HepG2 (cell line): ENCODE results near the gene L1CAM. TPM values are rescaled to one million over a fixed set of nuclear protein-coding genes. Genes with fewer than 3 reads are reported as not detected.

Experiments used
- ATF1 ChIP-seq: IDR thresholded peaks from 2 replicates; pipeline ENCODE4 v1.6.1; 2016; ENCODE audit warnings: mild to moderate bottlenecking, control low read depth
- ATF7 ChIP-seq, 2 experiments: fragments of 450-650 bp in 1 of 2; sonication (generic) in 1 of 2; formaldehyde crosslinking in 1 of 2; IDR thresholded peaks; 2 replicates each; pipeline versions ENCODE4 v1.4.0 to v1.6.1; 2016 to 2020; ENCODE audit warnings: antibody characterized with exemption in 1 of 2, mild to moderate bottlenecking in 1 of 2, missing genetic modification reagents in 1 of 2
- ATM ChIP-seq: fragments of 450-650 bp; IDR thresholded peaks from 2 replicates; pipeline ENCODE4 v1.7.1; 2017; ENCODE audit warnings: mild to moderate bottlenecking, borderline replicate concordance
- FOXA3 ChIP-seq: IDR thresholded peaks from 2 replicates; pipeline ENCODE4 v1.6.1; 2016; ENCODE audit warnings: missing genetic modification reagents, missing compliant biosample characterization
- GTF2F1 ChIP-seq: fragments of 150-350 bp; IDR thresholded peaks from 2 replicates; pipeline ENCODE4 v1.6.1; 2014; ENCODE audit warnings: low read length
- HOXA5 ChIP-seq: sonication (generic); formaldehyde crosslinking; IDR thresholded peaks from 2 replicates; pipeline ENCODE4 v1.4.0; 2020; ENCODE audit warnings: missing genetic modification reagents
- NFE2L2 ChIP-seq: fragments of 150-350 bp; IDR thresholded peaks from 2 replicates; pipeline ENCODE4 v1.6.1; 2014; ENCODE audit warnings: low read length
- NFKBIZ ChIP-seq: IDR thresholded peaks from 2 replicates; pipeline ENCODE4 v1.6.1; 2018; ENCODE audit warnings: missing genetic modification reagents, missing compliant biosample characterization
- SMARCC2 ChIP-seq: fragments of 450-650 bp; IDR thresholded peaks from 2 replicates; pipeline ENCODE4 v1.6.1; 2017; ENCODE audit warnings: antibody characterized with exemption, mild to moderate bottlenecking
- TOE1 ChIP-seq: sonication (generic); formaldehyde crosslinking; IDR thresholded peaks from 2 replicates; pipeline ENCODE4 v1.4.0; 2020; ENCODE audit warnings: mild to moderate bottlenecking, missing genetic modification reagents
- ZFP36L2 ChIP-seq: sonication (generic); formaldehyde crosslinking; IDR thresholded peaks from 2 replicates; pipeline ENCODE4 v1.4.0; 2020; ENCODE audit warnings: missing genetic modification reagents
- ZKSCAN1 ChIP-seq: fragments of 150-350 bp; IDR thresholded peaks from 2 replicates; pipeline ENCODE4 v1.6.1; 2014; ENCODE audit warnings: low read length
- ZKSCAN5 ChIP-seq: sonication (generic); formaldehyde crosslinking; IDR thresholded peaks from 2 replicates; pipeline ENCODE4 v1.5.1; 2020; ENCODE audit warnings: mild to moderate bottlenecking, missing genetic modification reagents
- ZNF253 ChIP-seq: sonication (generic); formaldehyde crosslinking; IDR thresholded peaks from 2 replicates; pipeline ENCODE4 v1.8.0; 2022; ENCODE audit warnings: mild to moderate bottlenecking, missing genetic modification reagents, borderline replicate concordance
- ZNF629 ChIP-seq: sonication (generic); formaldehyde crosslinking; conservative IDR thresholded peaks from 2 replicates; pipeline ENCODE4 v1.5.0; 2020; ENCODE audit warnings: missing genetic modification reagents
- ZNF652 ChIP-seq: IDR thresholded peaks from 2 replicates; pipeline ENCODE4 v1.6.1; 2016; ENCODE audit warnings: low read depth, borderline replicate concordance
- ZNF782 ChIP-seq: sonication (generic); formaldehyde crosslinking; IDR thresholded peaks from 2 replicates; pipeline ENCODE4 v1.4.0; 2020; ENCODE audit warnings: missing genetic modification reagents, mild to moderate bottlenecking, borderline replicate concordance
- ZNF841 ChIP-seq: sonication (generic); formaldehyde crosslinking; IDR thresholded peaks from 2 replicates; pipeline ENCODE4 v1.8.1; 2023; ENCODE audit warnings: missing genetic modification reagents, borderline replicate concordance
- polyA plus RNA-seq, 8 experiments: library from polyadenylated mRNA; depleted of rRNA in 3 of 8; stranded (reverse) in 7 of 8; unstranded in 1 of 8; fragments of >200 nt; fragmentation: Illumina TruSeq in 4 of 8; extraction: Trizol in 4 of 8; gene quantifications; 2 replicates each; pipeline versions ENCODE4 v1.2.1 to v1.2.3, GENCODE V29; 2011 to 2016; ENCODE audit warnings: low read depth in 4 of 8, missing spikeins in 1 of 8, mixed read lengths in 1 of 8; ENCODE audit not compliant: insufficient read depth in 1 of 8
- total RNA-seq, 5 experiments: library from RNA; depleted of rRNA; stranded (reverse); fragments of >200 nt; fragmentation: Illumina TruSeq; extraction: Trizol; gene quantifications; 2 replicates each; pipeline ENCODE4 v1.2.3, GENCODE V29; 2016; ENCODE audit warnings: low read depth in 1 of 5
- TF ChIP-seq, protein P1 (sequence below): sonication (generic); formaldehyde crosslinking; IDR thresholded peaks from 2 replicates; pipeline ENCODE4 v1.5.0; 2020; ENCODE audit warnings: missing genetic modification reagents, mild to moderate bottlenecking, borderline replicate concordance
- TF ChIP-seq, protein P2 (sequence below): sonication (generic); formaldehyde crosslinking; IDR thresholded peaks from 2 replicates; pipeline ENCODE4 v1.8.1; 2023; ENCODE audit warnings: mild to moderate bottlenecking, missing genetic modification reagents
- TF ChIP-seq, protein P3 (sequence below): sonication (generic); formaldehyde crosslinking; IDR thresholded peaks from 2 replicates; pipeline ENCODE4 v1.8.1; 2023; ENCODE audit warnings: mild to moderate bottlenecking, missing genetic modification reagents
- TF ChIP-seq, protein P4 (sequence below): sonication (generic); formaldehyde crosslinking; IDR thresholded peaks from 2 replicates; pipeline ENCODE4 v1.5.0; 2020; ENCODE audit warnings: missing genetic modification reagents, mild to moderate bottlenecking, borderline replicate concordance
- TF ChIP-seq, protein P5 (sequence below): sonication (generic); formaldehyde crosslinking; IDR thresholded peaks from 2 replicates; pipeline ENCODE4 v1.4.0; 2020; ENCODE audit warnings: missing genetic modification reagents, mild to moderate bottlenecking, borderline replicate concordance

The L1CAM gene
- total and polyA plus RNA-seq, 2 of the 13 experiments (the other 11 are each of a cell fraction or from before 2014, with no cell fraction given): 1.4 to 2.0 TPM

DNA sequence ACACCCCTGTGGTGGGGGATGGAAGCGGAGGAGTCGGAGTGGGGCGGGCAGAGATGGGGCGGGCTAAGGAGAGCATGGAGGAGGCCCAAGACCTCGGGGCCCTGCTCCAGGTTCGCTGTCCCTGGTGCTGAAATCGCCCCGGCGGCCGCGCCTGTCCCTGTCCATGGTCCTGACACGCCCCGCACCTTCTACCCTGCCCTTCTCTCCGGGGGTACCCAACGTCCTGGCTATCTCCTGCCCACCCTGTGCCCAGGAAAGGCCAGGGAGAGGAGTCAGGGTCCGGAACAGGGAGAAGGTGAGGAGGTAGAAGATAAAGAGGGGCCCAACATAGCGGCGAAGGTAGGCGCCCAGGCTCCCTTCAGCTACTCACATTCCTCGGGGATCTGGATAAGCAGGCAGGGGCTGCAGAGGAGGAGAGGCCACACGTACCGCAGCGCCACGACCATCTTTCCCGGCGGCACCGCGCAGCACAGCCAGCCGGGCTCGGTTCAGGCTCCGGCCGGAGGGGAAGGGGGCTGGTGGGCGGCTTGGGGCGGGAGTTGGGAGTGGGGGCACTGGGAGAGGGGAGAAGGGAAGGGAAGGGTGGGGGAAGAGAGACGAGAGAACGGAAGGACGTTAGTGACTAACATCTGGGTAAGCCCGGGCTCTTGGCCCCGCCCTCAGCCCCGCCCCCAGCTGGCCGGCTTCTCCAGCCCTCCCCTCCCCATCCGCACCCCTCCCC, 10.4 kb downstream of the L1CAM start (continued):
- TF ChIP-seq TOE1 (CRISPR knock-in tag): peak; percentile 100
- peak; percentile 95 for TF ChIP-seq ZNF841 (CRISPR knock-in tag)
- no peak for TF ChIP-seq ATF1
- TF ChIP-seq, protein P1, sequence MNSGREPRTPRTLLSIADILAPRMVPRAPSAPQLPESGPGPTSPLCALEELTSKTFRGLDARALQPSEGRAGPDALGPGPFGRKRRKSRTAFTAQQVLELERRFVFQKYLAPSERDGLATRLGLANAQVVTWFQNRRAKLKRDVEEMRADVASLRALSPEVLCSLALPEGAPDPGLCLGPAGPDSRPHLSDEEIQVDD (CRISPR knock-in tag): peak; percentile 100
- no peak for TF ChIP-seq ATM
- TF ChIP-seq, protein P2, sequence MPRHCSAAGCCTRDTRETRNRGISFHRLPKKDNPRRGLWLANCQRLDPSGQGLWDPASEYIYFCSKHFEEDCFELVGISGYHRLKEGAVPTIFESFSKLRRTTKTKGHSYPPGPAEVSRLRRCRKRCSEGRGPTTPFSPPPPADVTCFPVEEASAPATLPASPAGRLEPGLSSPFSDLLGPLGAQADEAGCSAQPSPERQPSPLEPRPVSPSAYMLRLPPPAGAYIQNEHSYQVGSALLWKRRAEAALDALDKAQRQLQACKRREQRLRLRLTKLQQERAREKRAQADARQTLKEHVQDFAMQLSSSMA (CRISPR knock-in tag): peak; percentile 98
- peak; percentile 100 for TF ChIP-seq HOXA5 (CRISPR knock-in tag)
- TF ChIP-seq ZKSCAN1: no peak
- TF ChIP-seq ZNF782 (CRISPR knock-in tag): peak; percentile 100
- peak; percentile 84 for TF ChIP-seq FOXA3
- TF ChIP-seq ZNF629: peak; percentile 79
- TF ChIP-seq ATF7 (IDR thresholded peaks at IDR 0.05): no peak
- peak; percentile 75 for TF ChIP-seq ATF7 (CRISPR knock-in tag; IDR thresholded peaks at IDR 0.05)
- TF ChIP-seq ZFP36L2 (CRISPR knock-in tag): peak; percentile 99
- TF ChIP-seq GTF2F1: no peak
- TF ChIP-seq, protein P3, sequence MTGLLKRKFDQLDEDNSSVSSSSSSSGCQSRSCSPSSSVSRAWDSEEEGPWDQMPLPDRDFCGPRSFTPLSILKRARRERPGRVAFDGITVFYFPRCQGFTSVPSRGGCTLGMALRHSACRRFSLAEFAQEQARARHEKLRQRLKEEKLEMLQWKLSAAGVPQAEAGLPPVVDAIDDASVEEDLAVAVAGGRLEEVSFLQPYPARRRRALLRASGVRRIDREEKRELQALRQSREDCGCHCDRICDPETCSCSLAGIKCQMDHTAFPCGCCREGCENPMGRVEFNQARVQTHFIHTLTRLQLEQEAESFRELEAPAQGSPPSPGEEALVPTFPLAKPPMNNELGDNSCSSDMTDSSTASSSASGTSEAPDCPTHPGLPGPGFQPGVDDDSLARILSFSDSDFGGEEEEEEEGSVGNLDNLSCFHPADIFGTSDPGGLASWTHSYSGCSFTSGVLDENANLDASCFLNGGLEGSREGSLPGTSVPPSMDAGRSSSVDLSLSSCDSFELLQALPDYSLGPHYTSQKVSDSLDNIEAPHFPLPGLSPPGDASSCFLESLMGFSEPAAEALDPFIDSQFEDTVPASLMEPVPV: peak; percentile 99
- TF ChIP-seq NFE2L2: no peak
- peak; percentile 99 for TF ChIP-seq ZNF253 (CRISPR knock-in tag)
- TF ChIP-seq, protein P4, sequence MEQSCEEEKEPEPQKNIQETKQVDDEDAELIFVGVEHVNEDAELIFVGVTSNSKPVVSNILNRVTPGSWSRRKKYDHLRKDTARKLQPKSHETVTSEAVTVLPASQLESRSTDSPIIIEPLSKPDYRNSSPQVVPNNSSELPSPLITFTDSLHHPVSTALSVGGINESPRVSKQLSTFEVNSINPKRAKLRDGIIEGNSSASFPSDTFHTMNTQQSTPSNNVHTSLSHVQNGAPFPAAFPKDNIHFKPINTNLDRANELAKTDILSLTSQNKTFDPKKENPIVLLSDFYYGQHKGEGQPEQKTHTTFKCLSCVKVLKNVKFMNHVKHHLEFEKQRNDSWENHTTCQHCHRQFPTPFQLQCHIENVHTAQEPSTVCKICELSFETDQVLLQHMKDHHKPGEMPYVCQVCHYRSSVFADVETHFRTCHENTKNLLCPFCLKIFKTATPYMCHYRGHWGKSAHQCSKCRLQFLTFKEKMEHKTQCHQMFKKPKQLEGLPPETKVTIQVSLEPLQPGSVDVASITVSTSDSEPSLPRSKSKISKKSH (CRISPR knock-in tag): peak; percentile 100
- no peak for TF ChIP-seq SMARCC2
- peak; percentile 94 for TF ChIP-seq ZKSCAN5 (CRISPR knock-in tag)
- peak; percentile 100 for TF ChIP-seq NFKBIZ (CRISPR knock-in tag)
- peak; percentile 66 for TF ChIP-seq ZNF652
- TF ChIP-seq, protein P5, sequence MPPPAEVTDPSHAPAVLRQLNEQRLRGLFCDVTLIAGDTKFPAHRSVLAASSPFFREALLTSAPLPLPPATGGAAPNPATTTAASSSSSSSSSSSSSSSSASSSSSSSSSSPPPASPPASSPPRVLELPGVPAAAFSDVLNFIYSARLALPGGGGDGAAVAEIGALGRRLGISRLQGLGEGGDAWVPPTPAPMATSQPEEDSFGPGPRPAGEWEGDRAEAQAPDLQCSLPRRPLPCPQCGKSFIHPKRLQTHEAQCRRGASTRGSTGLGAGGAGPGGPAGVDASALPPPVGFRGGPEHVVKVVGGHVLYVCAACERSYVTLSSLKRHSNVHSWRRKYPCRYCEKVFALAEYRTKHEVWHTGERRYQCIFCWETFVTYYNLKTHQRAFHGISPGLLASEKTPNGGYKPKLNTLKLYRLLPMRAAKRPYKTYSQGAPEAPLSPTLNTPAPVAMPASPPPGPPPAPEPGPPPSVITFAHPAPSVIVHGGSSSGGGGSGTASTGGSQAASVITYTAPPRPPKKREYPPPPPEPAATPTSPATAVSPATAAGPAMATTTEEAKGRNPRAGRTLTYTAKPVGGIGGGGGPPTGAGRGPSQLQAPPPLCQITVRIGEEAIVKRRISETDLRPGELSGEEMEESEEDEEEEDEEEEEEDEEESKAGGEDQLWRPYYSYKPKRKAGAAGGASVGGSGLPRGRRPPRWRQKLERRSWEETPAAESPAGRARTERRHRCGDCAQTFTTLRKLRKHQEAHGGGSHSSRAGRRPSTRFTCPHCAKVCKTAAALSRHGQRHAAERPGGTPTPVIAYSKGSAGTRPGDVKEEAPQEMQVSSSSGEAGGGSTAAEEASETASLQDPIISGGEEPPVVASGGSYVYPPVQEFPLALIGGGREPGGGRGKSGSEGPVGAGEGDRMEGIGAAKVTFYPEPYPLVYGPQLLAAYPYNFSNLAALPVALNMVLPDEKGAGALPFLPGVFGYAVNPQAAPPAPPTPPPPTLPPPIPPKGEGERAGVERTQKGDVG (CRISPR knock-in tag): peak; percentile 97; the same call in 1 of the 2 replicates
